ENCODE data around the gene FOS. TPM values are rescaled to one million over a fixed set of nuclear protein-coding genes. Genes with fewer than 3 reads are reported as not detected.

FOS gene
- total and polyA plus RNA-seq, 2 of the 8 experiments (the other 6 are each of a cell fraction or from before 2014, with no cell fraction given), result 50.2 to 51.8 TPM

DNA sequence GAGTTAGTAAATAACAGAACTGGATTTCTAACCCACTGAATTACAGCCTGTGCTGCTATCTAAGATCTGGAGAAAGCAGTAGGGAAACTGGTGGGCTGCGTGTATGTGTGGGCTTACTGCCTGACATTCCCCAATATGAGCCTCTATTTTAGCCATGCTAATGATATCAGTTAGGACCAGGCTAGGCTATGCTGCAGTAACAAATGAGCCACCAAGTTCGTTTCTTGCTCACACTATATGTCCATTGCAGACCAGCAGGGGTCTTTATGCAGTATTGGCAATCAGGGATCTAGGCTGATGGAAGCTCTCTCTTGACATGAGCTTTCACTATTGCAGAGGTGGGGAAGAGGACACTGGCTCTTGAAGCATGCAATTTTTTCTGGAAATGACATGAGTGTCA is 40.4 kb downstream of the FOS start (continued):
- TF ChIP-seq, protein P1, sequence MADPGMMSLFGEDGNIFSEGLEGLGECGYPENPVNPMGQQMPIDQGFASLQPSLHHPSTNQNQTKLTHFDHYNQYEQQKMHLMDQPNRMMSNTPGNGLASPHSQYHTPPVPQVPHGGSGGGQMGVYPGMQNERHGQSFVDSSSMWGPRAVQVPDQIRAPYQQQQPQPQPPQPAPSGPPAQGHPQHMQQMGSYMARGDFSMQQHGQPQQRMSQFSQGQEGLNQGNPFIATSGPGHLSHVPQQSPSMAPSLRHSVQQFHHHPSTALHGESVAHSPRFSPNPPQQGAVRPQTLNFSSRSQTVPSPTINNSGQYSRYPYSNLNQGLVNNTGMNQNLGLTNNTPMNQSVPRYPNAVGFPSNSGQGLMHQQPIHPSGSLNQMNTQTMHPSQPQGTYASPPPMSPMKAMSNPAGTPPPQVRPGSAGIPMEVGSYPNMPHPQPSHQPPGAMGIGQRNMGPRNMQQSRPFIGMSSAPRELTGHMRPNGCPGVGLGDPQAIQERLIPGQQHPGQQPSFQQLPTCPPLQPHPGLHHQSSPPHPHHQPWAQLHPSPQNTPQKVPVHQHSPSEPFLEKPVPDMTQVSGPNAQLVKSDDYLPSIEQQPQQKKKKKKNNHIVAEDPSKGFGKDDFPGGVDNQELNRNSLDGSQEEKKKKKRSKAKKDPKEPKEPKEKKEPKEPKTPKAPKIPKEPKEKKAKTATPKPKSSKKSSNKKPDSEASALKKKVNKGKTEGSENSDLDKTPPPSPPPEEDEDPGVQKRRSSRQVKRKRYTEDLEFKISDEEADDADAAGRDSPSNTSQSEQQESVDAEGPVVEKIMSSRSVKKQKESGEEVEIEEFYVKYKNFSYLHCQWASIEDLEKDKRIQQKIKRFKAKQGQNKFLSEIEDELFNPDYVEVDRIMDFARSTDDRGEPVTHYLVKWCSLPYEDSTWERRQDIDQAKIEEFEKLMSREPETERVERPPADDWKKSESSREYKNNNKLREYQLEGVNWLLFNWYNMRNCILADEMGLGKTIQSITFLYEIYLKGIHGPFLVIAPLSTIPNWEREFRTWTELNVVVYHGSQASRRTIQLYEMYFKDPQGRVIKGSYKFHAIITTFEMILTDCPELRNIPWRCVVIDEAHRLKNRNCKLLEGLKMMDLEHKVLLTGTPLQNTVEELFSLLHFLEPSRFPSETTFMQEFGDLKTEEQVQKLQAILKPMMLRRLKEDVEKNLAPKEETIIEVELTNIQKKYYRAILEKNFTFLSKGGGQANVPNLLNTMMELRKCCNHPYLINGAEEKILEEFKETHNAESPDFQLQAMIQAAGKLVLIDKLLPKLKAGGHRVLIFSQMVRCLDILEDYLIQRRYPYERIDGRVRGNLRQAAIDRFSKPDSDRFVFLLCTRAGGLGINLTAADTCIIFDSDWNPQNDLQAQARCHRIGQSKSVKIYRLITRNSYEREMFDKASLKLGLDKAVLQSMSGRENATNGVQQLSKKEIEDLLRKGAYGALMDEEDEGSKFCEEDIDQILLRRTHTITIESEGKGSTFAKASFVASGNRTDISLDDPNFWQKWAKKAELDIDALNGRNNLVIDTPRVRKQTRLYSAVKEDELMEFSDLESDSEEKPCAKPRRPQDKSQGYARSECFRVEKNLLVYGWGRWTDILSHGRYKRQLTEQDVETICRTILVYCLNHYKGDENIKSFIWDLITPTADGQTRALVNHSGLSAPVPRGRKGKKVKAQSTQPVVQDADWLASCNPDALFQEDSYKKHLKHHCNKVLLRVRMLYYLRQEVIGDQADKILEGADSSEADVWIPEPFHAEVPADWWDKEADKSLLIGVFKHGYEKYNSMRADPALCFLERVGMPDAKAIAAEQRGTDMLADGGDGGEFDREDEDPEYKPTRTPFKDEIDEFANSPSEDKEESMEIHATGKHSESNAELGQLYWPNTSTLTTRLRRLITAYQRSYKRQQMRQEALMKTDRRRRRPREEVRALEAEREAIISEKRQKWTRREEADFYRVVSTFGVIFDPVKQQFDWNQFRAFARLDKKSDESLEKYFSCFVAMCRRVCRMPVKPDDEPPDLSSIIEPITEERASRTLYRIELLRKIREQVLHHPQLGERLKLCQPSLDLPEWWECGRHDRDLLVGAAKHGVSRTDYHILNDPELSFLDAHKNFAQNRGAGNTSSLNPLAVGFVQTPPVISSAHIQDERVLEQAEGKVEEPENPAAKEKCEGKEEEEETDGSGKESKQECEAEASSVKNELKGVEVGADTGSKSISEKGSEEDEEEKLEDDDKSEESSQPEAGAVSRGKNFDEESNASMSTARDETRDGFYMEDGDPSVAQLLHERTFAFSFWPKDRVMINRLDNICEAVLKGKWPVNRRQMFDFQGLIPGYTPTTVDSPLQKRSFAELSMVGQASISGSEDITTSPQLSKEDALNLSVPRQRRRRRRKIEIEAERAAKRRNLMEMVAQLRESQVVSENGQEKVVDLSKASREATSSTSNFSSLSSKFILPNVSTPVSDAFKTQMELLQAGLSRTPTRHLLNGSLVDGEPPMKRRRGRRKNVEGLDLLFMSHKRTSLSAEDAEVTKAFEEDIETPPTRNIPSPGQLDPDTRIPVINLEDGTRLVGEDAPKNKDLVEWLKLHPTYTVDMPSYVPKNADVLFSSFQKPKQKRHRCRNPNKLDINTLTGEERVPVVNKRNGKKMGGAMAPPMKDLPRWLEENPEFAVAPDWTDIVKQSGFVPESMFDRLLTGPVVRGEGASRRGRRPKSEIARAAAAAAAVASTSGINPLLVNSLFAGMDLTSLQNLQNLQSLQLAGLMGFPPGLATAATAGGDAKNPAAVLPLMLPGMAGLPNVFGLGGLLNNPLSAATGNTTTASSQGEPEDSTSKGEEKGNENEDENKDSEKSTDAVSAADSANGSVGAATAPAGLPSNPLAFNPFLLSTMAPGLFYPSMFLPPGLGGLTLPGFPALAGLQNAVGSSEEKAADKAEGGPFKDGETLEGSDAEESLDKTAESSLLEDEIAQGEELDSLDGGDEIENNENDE (IDR thresholded peaks at IDR 0.05; ENCODE audit: insufficient replicate concordance, low read length), result no peak
- no peak for TF ChIP-seq CREB1 (IDR thresholded peaks at IDR 0.05)
- TF ChIP-seq SIRT6 (IDR thresholded peaks at IDR 0.05; ENCODE audit: low read length), result no peak
- no peak for TF ChIP-seq MAFK (IDR thresholded peaks at IDR 0.05; ENCODE audit: low read depth, low read length)
- no peak for TF ChIP-seq RBBP5 (IDR thresholded peaks at IDR 0.05; ENCODE audit: borderline replicate concordance, low read depth, low read length)
- no peak for TF ChIP-seq BRCA1 (IDR thresholded peaks at IDR 0.05; ENCODE audit: low read depth, low read length)
- no peak for TF ChIP-seq RNF2 (IDR thresholded peaks at IDR 0.05; ENCODE audit: borderline replicate concordance, low read depth, low read length, missing control alignments, poor library complexity, severe bottlenecking)
- TF ChIP-seq BACH1 (IDR thresholded peaks at IDR 0.05; ENCODE audit: low read length), result no peak
- no peak for TF ChIP-seq RAD21 (IDR thresholded peaks at IDR 0.05 in 1 of 2, conservative IDR thresholded peaks at IDR 0.05 in 1 of 2; ENCODE audit: low read depth in 2 of 2, low read length in 2 of 2)
- TF ChIP-seq CEBPB (IDR thresholded peaks at IDR 0.05; ENCODE audit: low read depth, low read length), result no peak
- no peak for TF ChIP-seq TBP (IDR thresholded peaks at IDR 0.05; ENCODE audit: low read depth, low read length)
- TF ChIP-seq TEAD4 (IDR thresholded peaks at IDR 0.05; ENCODE audit: low read depth, low read length), result no peak
